Mesodermal cell (in vitro differentiated cells): Measurements from ENCODE around the gene MT3.
"Not testable (repeated sequence)": the region's sequence is repeated elsewhere in the genome, so short reads cannot be mapped to it uniquely, and the experiment has no call there.

Experiments used
- H3K27ac ChIP-seq: 2 replicates; pipeline ENCODE4 v1.7.0; 2013; ENCODE audit warnings: mild to moderate bottlenecking, low read depth, low read length, moderate library complexity; ENCODE audit not compliant: severe bottlenecking
- H3K36me3 ChIP-seq: 2 replicates; pipeline ENCODE4 v1.7.1; 2013; ENCODE audit warnings: mild to moderate bottlenecking, low read length, moderate library complexity; ENCODE audit not compliant: control insufficient read depth, insufficient read depth
- H3K4me1 ChIP-seq: one replicate; pipeline ENCODE4 v1.7.1; 2013; ENCODE audit warnings: mild to moderate bottlenecking, low read length; ENCODE audit not compliant: insufficient read depth, control insufficient read depth, poor library complexity, severe bottlenecking
- H3K4me3 ChIP-seq: 2 replicates; pipeline ENCODE4 v1.7.0; 2013; ENCODE audit warnings: low read length, control low read depth, mild to moderate bottlenecking; ENCODE audit not compliant: insufficient read depth, poor library complexity, severe bottlenecking; ENCODE audit errors: extremely low read depth
- H3K9me3 ChIP-seq: 2 replicates; pipeline ENCODE4 v1.7.1; 2013; ENCODE audit warnings: mild to moderate bottlenecking, low read length, moderate library complexity; ENCODE audit not compliant: control insufficient read depth
- WGBS, 2 experiments: methylation state at CpG; one replicate each; pipeline ENCODE4 v1.1.5; 2013; ENCODE audit warnings: missing lambda C conversion rate in 2 of 2; ENCODE audit not compliant: insufficient coverage in 2 of 2; 5-methylcytosine and 5-hydroxymethylcytosine counted together

The MT3 gene

GRCh38 chr16:56580391-56581048 lies 8.8 kb upstream of the MT3 start:
- H3K4me3 ChIP-seq, result no peak overlapping the region
- 77 to 96% methylated on average over 4 of the region's 6 CpGs for WGBS, 2 experiments
- H3K36me3 ChIP-seq, result no peaks in the 10 kb centered on the region
- H3K9me3 ChIP-seq, result no peaks in the 10 kb centered on the region
- H3K4me1 ChIP-seq, result no peaks in the 10 kb centered on the region
- no peak overlapping the region for H3K27ac ChIP-seq

GRCh38 chr16:56582911-56583310 lies 6.4 kb upstream of the MT3 start:
- not testable (repeated sequence) for H3K4me1 ChIP-seq, H3K9me3 ChIP-seq, H3K36me3 ChIP-seq, H3K27ac ChIP-seq, H3K4me3 ChIP-seq
- 89 to 100% methylated on average over 1 of the region's 2 CpGs for WGBS, 2 experiments

GRCh38 chr16:56583351-56584168 lies 5.8 kb upstream of the MT3 start:
- Histone ChIP-seq H3K36me3 (no peaks in the 10 kb centered on the region), H3K4me3 (no peak overlapping the region), H3K9me3 (no peaks in the 10 kb centered on the region), H3K4me1 (no peaks in the 10 kb centered on the region), H3K27ac (no peak overlapping the region)
- WGBS, 2 experiments, result 82% methylated on average over 6 to 10 of the region's 11 CpGs

DNA sequence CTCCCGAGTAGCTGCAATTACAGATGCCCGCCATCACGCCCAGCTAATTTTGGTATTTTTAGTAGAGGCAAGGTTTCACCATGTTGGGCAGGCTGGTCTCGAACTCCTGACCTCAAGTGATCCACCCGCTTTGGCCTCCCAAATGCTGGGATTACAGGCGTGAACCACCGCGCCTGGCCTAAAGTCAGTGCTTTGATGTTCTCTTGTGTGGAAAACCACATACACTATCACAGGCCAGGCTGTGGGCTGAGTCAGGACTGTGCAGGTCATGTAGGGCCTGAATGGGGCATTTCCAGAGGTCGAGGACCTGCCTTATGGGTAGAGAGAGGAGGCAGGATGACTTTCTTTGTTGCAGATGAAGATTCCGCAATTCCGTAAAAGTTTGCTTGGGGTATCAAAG lies 5.1 kb upstream of the MT3 start:
- 83 to 85% methylated on average over 11 of the region's 11 CpGs for WGBS, 2 experiments
- H3K36me3 ChIP-seq, result no peaks in the 10 kb centered on the region
- no peak overlapping the region for H3K27ac ChIP-seq
- no peaks in the 10 kb centered on the region for H3K9me3 ChIP-seq
- H3K4me3 ChIP-seq, result no peak overlapping the region
- no peaks in the 10 kb centered on the region for H3K4me1 ChIP-seq

- 41 to 42% methylated on average over 6 to 8 of the region's 9 CpGs for WGBS, 2 experiments
- no peak overlapping the region for H3K4me3 ChIP-seq
- no peaks in the 10 kb centered on the region for H3K36me3 ChIP-seq
- H3K27ac ChIP-seq, result no peak overlapping the region
- H3K9me3 ChIP-seq, result no peaks in the 10 kb centered on the region
- peaks cover 5% of the 10 kb centered on the region for H3K4me1 ChIP-seq
These were observed 567 bp upstream of the MT3 start for GRCh38 chr16:56588781-56589140.

GRCh38 chr16:56591377-56592060 lies 2.2 kb downstream of the MT3 start:
- no peak overlapping the region for H3K4me3 ChIP-seq
- no peaks in the 10 kb centered on the region for H3K9me3 ChIP-seq
- peaks cover 5% of the 10 kb centered on the region for H3K4me1 ChIP-seq
- no peak overlapping the region for H3K27ac ChIP-seq
- 78 to 100% methylated on average over 1 to 2 of the region's 4 CpGs for WGBS, 2 experiments
- no peaks in the 10 kb centered on the region for H3K36me3 ChIP-seq

- H3K36me3 ChIP-seq, result no peaks in the 10 kb centered on the region
- WGBS, 2 experiments, result 69 to 80% methylated on average over 2 to 3 of the region's 6 CpGs
- H3K9me3 ChIP-seq, result no peaks in the 10 kb centered on the region
- no peak overlapping the region for H3K27ac ChIP-seq
- H3K4me1 ChIP-seq, result peaks cover 5% of the 10 kb centered on the region
- H3K4me3 ChIP-seq, result no peak overlapping the region
These were observed 4.4 kb downstream of the MT3 start for GRCh38 chr16:56593573-56594291.

- Histone ChIP-seq H3K4me1 (peaks cover 5% of the 10 kb centered on the region), H3K9me3 (no peaks in the 10 kb centered on the region), H3K36me3 (no peaks in the 10 kb centered on the region), H3K4me3 (no peak overlapping the region), H3K27ac (no peak overlapping the region)
- 86% methylated on average over 2 of the region's 5 CpGs; no CpG with 5 or more reads in 1 of the 2 experiments for WGBS, 2 experiments
These were observed 4.9 kb downstream of the MT3 start for GRCh38 chr16:56594292-56594619.

DNA sequence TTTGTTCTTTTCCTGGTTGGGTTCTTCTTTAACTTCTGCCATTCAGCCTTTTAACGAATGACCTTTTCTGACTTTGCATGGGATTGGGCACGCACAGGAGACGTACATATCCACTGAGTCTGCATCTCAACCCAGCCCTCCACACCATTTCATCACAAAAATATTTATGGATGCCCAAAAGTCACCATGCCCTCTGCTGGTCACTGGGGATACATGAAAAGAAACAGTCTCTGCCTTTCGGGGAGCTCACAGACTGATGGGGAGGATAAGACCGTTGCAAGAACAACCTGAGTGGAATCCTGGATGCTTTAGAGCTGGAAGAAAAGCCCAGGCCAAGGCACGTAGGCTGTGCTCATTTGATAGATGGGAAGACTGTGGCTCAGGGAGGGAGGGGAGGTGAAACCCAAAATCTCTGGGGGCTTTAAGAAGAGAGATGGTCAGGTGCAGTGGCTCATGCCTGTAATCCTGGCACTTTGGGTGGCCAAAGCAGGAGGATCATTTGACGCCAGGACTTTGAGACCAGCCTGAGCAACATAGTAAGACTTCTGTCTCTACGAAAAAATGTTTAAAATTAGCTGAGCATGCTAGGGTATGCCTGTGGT lies 11.2 kb downstream of the MT3 start:
- H3K9me3 ChIP-seq, result no peaks in the 10 kb centered on the region
- no peak overlapping the region for H3K4me3 ChIP-seq
- H3K36me3 ChIP-seq, result no peaks in the 10 kb centered on the region
- no peaks in the 10 kb centered on the region for H3K4me1 ChIP-seq
- no peak overlapping the region for H3K27ac ChIP-seq
- WGBS, 2 experiments, result 41 to 54% methylated on average over 5 to 8 of the region's 8 CpGs

DNA sequence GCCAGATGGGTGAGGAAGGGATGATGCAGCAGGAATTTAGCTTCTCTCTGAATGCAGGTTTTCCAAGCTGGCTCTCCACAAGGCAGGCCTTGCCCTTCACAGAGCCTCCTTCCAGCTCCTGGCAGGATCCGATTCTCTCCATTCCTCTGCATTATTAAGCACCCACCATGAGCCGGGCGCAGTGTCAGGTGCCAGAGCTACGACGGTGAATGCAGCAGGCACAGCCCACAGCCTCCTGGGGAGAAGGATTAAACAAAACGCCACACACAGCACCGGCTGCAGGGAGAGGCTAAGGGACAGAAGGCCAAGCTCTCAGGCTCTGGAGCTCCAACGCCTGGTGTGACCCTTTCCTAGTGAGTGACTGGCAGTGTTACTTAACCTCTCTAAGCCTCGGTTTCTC lies 12.0 kb downstream of the MT3 start:
- Histone ChIP-seq H3K9me3 (no peaks in the 10 kb centered on the region), H3K36me3 (no peaks in the 10 kb centered on the region), H3K27ac (no peak overlapping the region), H3K4me1 (peaks cover 3% of the 10 kb centered on the region), H3K4me3 (no peak overlapping the region)
- WGBS, 2 experiments, result 51 to 68% methylated on average over 4 to 8 of the region's 9 CpGs
